Mesodermal cell (in vitro differentiated cells): ENCODE measurements around the gene NDC1. TPM values are rescaled to one million over a fixed set of nuclear protein-coding genes. Genes with fewer than 3 reads are reported as not detected.
A peak's percentile ranks its signal among the peaks of the same experiment; 100 is the strongest.
"Not testable (repeated sequence)": the region's sequence is repeated elsewhere in the genome, so short reads cannot be mapped to it uniquely, and the experiment has no call there.

ENCODE experiments used
- H3K27ac ChIP-seq: 2 replicates; pipeline ENCODE4 v1.7.0; 2013; ENCODE audit warnings: mild to moderate bottlenecking, low read depth, low read length, moderate library complexity; ENCODE audit not compliant: severe bottlenecking
- H3K36me3 ChIP-seq: 2 replicates; pipeline ENCODE4 v1.7.1; 2013; ENCODE audit warnings: mild to moderate bottlenecking, low read length, moderate library complexity; ENCODE audit not compliant: control insufficient read depth, insufficient read depth
- H3K4me1 ChIP-seq: one replicate; pipeline ENCODE4 v1.7.1; 2013; ENCODE audit warnings: mild to moderate bottlenecking, low read length; ENCODE audit not compliant: insufficient read depth, control insufficient read depth, poor library complexity, severe bottlenecking
- H3K4me3 ChIP-seq: 2 replicates; pipeline ENCODE4 v1.7.0; 2013; ENCODE audit warnings: low read length, control low read depth, mild to moderate bottlenecking; ENCODE audit not compliant: insufficient read depth, poor library complexity, severe bottlenecking; ENCODE audit errors: extremely low read depth
- H3K9me3 ChIP-seq: 2 replicates; pipeline ENCODE4 v1.7.1; 2013; ENCODE audit warnings: mild to moderate bottlenecking, low read length, moderate library complexity; ENCODE audit not compliant: control insufficient read depth
- WGBS, 2 experiments: methylation state at CpG; one replicate each; pipeline ENCODE4 v1.1.5; 2013; ENCODE audit warnings: missing lambda C conversion rate in 2 of 2; ENCODE audit not compliant: insufficient coverage in 2 of 2; 5-methylcytosine and 5-hydroxymethylcytosine counted together
- polyA plus RNA-seq, 2 experiments: library from polyadenylated mRNA; stranded (reverse); fragments of 50-300 nt; gene quantifications; one replicate each; pipeline ENCODE4 v1.2.3, GENCODE V29; 2013

NDC1 gene, protein sequence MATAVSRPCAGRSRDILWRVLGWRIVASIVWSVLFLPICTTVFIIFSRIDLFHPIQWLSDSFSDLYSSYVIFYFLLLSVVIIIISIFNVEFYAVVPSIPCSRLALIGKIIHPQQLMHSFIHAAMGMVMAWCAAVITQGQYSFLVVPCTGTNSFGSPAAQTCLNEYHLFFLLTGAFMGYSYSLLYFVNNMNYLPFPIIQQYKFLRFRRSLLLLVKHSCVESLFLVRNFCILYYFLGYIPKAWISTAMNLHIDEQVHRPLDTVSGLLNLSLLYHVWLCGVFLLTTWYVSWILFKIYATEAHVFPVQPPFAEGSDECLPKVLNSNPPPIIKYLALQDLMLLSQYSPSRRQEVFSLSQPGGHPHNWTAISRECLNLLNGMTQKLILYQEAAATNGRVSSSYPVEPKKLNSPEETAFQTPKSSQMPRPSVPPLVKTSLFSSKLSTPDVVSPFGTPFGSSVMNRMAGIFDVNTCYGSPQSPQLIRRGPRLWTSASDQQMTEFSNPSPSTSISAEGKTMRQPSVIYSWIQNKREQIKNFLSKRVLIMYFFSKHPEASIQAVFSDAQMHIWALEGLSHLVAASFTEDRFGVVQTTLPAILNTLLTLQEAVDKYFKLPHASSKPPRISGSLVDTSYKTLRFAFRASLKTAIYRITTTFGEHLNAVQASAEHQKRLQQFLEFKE
- 23.1 TPM for polyA plus RNA-seq (2013, experiment 1 of 2)
- 24.5 TPM for polyA plus RNA-seq (2013, experiment 2 of 2)

DNA sequence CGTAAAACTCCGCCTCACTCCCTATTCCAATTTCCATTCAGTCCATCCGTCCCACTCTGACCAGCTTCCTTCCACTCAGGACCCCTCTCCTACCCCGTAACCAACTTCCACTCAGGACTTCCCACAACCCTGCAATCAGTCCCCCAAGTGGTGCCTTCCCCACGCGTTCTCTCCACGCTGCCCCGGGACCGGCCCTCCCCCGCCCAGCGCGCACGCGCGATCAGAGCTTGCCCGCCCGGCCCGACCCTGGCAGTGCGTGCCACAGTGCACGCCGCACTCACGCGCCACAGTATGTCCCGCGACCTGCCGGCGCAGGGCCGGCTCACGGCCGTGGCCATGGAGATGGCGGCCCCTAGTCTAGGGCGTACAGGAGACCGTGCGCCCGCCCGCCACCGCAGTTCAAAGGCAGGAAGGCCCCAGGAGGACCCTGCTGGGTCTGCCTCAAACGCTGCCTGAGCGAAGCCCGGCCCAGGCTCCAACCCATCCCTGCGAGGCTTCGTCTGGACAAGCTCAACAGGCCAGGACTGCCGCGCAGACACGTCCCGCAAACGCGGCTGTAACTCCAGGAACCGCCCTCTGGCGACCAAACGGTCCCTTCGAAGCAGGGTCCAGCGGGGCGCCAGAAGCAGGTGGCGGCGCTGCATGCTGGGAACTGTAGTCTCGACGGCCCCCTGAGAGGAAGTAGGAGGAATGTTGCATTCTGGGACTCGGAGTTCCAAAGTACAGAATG is at the start of gene NDC1:
Gene NDC1, minus strand, starts transcription at position 373 of the 730 bp plus-strand sequence. Its CDS starts 35 bp downstream, at position 338.
- H3K36me3 ChIP-seq = peaks cover 12% of the 10 kb centered on the region
- H3K4me1 ChIP-seq = no peaks in the 10 kb centered on the region
- H3K9me3 ChIP-seq = no peaks in the 10 kb centered on the region
- peak within 1 kb of the TSS; percentile 96 for H3K27ac ChIP-seq
- peak within 1 kb of the TSS; percentile 97 for H3K4me3 ChIP-seq
- whole genome bisulfite sequencing, 2 experiments = 0% methylated on average over 40 of the region's 59 CpGs

DNA sequence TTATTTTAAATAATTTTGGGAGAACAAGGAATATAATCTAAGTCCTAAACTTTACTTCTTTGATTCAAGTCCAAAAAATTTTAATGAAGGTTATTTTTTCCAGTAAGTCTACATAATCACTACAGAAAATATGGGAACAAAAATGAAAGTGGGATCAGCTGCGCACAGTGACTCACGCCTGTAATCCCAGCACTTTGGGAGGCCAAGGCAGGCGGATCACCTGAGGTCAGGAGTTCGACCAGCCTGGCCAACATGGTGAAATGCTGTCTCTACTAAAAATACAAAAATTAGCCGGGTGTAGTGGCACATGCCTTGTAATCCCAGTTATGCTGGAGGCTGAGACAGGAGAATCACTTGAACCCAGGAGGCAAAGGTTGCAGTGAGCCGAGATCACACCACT is 45.5 kb upstream of the NDC1 start:
- 79 to 82% methylated on average over 3 to 5 of the region's 6 CpGs for WGBS, 2 experiments
- H3K4me3 ChIP-seq, H3K27ac ChIP-seq, H3K9me3 ChIP-seq, H3K4me1 ChIP-seq: not testable (repeated sequence)
- peaks cover 31% of the 10 kb centered on the region for H3K36me3 ChIP-seq

DNA sequence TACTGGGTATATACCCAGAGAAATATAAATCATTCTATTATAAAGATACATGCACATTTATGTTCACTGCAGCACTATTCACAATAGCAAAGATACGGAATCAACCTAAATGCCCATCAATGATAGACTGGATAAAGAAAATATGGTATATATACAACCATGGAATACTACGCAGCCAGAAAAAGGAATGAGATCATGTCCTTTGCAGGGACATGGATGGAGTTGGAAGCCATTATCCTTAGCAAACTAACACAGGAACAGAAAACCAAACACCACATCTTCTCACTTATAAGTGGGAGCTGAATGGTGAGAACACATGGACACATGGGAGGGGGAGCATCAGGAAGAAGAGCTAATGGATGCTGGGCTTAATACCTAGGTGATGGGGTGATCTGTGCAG is 43.8 kb upstream of the NDC1 start:
- H3K27ac ChIP-seq, H3K4me3 ChIP-seq, H3K9me3 ChIP-seq, H3K4me1 ChIP-seq: not testable (repeated sequence)
- peaks cover 45% of the 10 kb centered on the region for H3K36me3 ChIP-seq
- no CpG with 5 or more reads among the region's 2 CpGs for WGBS, 2 experiments

DNA sequence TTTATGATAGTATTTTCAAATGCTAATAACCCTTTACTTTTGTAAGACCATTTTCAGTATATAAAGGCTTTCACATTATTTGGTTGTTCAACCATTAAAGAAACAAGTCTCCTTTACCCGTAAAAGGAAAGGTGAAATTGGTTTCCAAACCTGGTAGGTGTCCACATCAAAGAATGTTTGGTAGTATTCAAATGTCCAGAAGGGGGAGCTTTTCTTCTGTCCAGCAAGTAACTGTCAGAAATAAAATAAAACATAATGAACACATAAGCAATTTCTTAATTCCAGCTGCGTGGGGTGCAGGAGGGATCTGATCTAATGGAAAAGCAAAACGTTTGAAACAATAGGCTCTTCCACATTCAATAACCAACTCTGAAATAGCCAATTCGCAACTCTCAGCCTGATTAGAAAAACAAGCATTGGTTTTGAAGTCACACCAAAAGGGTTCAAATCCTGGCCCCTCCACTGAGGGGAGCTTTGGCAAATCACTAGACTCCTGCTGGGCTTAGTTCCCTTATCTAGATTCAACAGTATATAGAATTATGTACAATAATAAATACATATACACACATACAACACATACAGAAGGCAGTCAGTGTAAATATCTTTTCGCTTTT is 40.5 kb upstream of the NDC1 start:
- WGBS, 2 experiments = 70 to 100% methylated on average over 2 to 4 of the region's 5 CpGs
- Histone ChIP-seq H3K36me3 (peaks cover 53% of the 10 kb centered on the region), H3K27ac (no peak overlapping the region), H3K4me1 (no peaks in the 10 kb centered on the region), H3K4me3 (no peak overlapping the region), H3K9me3 (no peaks in the 10 kb centered on the region)

DNA sequence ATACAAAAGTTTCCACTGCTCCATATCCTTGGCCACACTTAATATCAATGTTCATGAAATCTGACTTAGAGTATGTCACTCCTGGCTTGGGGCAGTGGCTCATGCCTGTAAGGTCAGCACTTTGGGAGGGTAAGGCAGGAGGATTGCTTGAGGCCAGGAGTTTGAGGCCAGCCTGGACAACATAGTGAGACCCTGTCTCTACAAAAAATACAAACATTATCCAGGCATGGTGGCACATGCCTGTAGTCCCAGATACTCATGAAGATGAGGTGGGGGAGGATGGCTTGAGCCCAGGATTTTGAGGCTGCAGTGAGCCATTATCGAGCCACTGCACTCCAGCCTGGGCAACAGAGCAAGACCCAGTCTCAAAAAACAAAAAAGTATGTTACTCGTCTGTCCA is 37.1 kb upstream of the NDC1 start:
- H3K9me3 ChIP-seq, H3K4me1 ChIP-seq, H3K4me3 ChIP-seq, H3K27ac ChIP-seq: not testable (repeated sequence)
- WGBS, 2 experiments = 93 to 94% methylated on average over 1 to 2 of the region's 2 CpGs
- peaks cover 65% of the 10 kb centered on the region for H3K36me3 ChIP-seq

DNA sequence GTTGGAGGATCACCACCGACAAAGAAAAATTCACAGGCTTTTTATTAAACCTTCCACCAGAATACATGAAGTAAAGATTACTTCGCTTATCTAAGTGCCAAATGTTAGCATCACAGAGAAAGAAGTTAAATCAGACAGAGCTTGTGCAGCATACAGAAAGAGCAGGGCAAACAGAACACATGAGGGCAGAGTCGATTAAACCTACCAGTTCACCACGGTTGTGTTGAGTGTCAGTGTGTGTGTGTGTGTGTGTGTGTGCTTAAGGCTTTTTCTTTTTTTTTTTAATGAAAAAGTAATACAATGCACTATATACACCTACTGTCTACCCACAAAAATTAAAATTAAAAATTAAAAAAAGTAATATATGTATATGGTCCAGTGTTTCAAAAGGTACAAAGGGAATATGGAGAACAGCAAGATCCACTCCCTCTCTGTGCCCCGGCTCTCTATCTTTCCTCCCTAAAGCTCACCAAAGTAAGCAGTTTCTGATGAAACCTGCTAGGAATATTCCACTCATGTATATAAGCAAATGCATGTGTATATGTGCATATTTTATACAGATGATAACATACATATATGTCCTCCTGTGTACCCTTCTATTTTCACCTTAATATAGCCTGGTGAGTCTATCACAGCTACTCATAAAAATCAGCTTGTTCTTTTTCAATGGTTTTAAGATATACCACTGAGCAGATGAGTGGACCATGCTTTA is 33.8 kb upstream of the NDC1 start:
- Histone ChIP-seq H3K4me1 (no peaks in the 10 kb centered on the region), H3K36me3 (peaks cover 66% of the 10 kb centered on the region), H3K4me3 (no peak overlapping the region), H3K27ac (no peak overlapping the region), H3K9me3 (no peaks in the 10 kb centered on the region)
- WGBS, 2 experiments = 95 to 100% methylated on average over 1 to 2 of the region's 5 CpGs

DNA sequence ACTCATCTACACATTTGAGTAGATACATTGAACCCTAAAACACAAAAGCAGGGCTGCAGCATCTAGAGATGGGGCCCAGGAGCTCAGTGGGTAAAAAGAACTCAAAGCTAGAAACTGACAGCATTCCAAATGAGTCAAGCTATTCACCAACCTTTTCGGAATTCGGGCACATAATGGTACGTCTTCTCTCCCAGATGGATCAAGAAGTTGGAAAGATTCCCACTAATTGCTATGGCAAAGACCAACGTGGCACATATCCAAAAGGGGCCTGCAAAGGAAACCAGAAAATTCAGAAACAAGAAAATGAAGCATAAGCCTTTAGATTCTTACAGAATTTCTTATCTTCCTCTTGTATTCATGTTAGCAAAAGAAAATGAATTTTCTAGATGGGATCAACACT is 33.1 kb upstream of the NDC1 start:
- 88 to 97% methylated on average over 4 of the region's 4 CpGs for WGBS, 2 experiments
- Histone ChIP-seq H3K9me3 (no peaks in the 10 kb centered on the region), H3K4me3 (no peak overlapping the region), H3K4me1 (no peaks in the 10 kb centered on the region), H3K27ac (no peak overlapping the region), H3K36me3 (peaks cover 68% of the 10 kb centered on the region)

DNA sequence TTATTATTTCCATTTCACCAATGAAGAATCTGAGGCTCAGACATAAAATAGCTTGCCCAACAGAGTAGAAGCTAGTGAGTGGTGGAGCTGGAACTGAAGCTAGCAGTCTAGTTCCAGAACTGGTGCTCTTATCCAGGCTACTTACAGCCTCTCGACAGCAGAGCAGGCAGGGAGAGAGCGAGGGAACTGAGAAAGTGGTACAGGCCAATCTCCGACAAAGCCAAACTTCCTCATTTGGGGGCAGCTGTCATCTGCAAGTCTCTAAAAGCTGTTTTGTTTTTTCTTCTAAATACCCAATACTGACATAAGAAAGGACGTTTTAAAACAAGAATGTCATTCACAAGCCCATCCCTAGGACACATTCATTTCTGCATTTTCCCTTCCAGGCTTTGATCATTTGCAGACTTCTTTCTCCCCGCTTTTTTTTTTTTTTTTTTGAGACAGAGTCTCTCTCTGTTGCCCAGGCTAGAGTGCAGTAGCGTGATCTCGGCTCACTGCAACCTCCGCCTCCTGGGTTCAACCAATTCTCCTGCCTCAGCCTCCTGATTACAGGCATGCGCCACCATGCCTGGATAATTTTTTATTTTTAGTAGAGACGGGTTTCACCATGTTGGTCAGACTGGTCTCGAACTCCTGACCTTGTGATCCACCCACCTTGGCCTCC is 31.5 kb upstream of the NDC1 start:
- Histone ChIP-seq H3K36me3 (peaks cover 64% of the 10 kb centered on the region), H3K27ac (no peak overlapping the region), H3K4me1 (no peaks in the 10 kb centered on the region), H3K9me3 (no peaks in the 10 kb centered on the region), H3K4me3 (no peak overlapping the region)
- 90 to 98% methylated on average over 5 to 10 of the region's 11 CpGs for WGBS, 2 experiments

DNA sequence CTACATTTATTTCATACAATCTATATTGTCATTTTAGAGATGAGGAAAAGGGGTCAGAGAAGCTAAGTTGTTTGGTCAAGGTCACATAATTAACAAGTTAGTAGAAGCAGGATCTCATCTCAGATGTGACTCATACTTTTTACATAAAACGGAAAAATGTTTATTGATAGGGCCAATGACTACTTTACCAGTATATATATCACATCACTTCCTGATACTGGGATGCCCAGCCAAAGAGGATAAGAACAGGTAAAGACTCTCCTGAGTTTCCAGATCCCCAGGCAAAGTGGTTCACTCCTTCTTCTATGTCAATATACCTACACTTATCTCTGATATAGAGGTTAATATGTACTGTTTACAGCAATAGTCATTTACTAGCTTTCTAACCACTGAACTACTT is 30.5 kb upstream of the NDC1 start:
- H3K4me3 ChIP-seq = no peak overlapping the region
- H3K36me3 ChIP-seq = peaks cover 61% of the 10 kb centered on the region
- no peaks in the 10 kb centered on the region for H3K4me1 ChIP-seq
- no CpG with 5 or more reads among the region's 1 CpG for WGBS, 2 experiments
- no peaks in the 10 kb centered on the region for H3K9me3 ChIP-seq
- no peak overlapping the region for H3K27ac ChIP-seq
